Measurements from ENCODE around the gene KCNK16. TPM values are rescaled to one million over a fixed set of nuclear protein-coding genes. Genes with fewer than 3 reads are reported as not detected.
A peak's percentile ranks its signal among the peaks of the same experiment; 100 is the strongest.

KCNK16 gene
- total RNA-seq, 4 donors from 2014 or later, result not detected

- intact Hi-C loops (cut with DNase I; ENCODE audit: low total_unique reads), result no loop called here
- WGBS, 2 donors, result 79 to 87% methylated on average over 3 of the region's 3 CpGs
- no peak overlapping the region for H3K4me3 ChIP-seq (ENCODE audit: low read depth, poor library complexity, severe bottlenecking)
- DNase-seq (ENCODE audit: low spot score in 2 of 2), result peak in 1 of 2 donors; percentile 76
- TF ChIP-seq POLR2A (IDR thresholded peaks at IDR 0.05) (no peak), CTCF (IDR thresholded peaks at IDR 0.05) (no peak)
Measured at GRCh38 chr6:39274903-39275302, 47.6 kb downstream of the KCNK16 start.

GRCh38 chr6:39274471-39274870 lies 48.0 kb downstream of the KCNK16 start:
- no peak overlapping the region for H3K4me3 ChIP-seq (ENCODE audit: low read depth, poor library complexity, severe bottlenecking)
- no peak for TF ChIP-seq POLR2A (IDR thresholded peaks at IDR 0.05)
- no peak for DNase-seq (ENCODE audit: low spot score in 2 of 2)
- WGBS, 2 donors, result 66 to 70% methylated on average over 4 of the region's 4 CpGs
- intact Hi-C loops (cut with DNase I; ENCODE audit: low total_unique reads), result no loop called here

- TF ChIP-seq CTCF (IDR thresholded peaks at IDR 0.05), result no peak
- DNase-seq (ENCODE audit: low spot score in 2 of 2), result no peak
- intact Hi-C loops (cut with DNase I; ENCODE audit: low total_unique reads), result no loop called here
- no peak overlapping the region for H3K4me3 ChIP-seq (ENCODE audit: low read depth, poor library complexity, severe bottlenecking)
- WGBS, 2 donors, result 63 to 68% methylated on average over 6 of the region's 6 CpGs
Measured at GRCh38 chr6:39273406-39273821, 49.1 kb downstream of the KCNK16 start.

GRCh38 chr6:39269961-39270360 lies 52.5 kb downstream of the KCNK16 start:
- no peak overlapping the region for H3K4me3 ChIP-seq (ENCODE audit: low read depth, poor library complexity, severe bottlenecking)
- TF ChIP-seq POLR2A (IDR thresholded peaks at IDR 0.05), result no peak
- TF ChIP-seq CTCF (IDR thresholded peaks at IDR 0.05), result no peak
- intact Hi-C loops (cut with DNase I; ENCODE audit: low total_unique reads), result no loop called here
- no peak for DNase-seq (ENCODE audit: low spot score in 2 of 2)
- 84 to 85% methylated on average over 1 of the region's 1 CpG for WGBS, 2 donors

GRCh38 chr6:39268721-39269120 lies 53.8 kb downstream of the KCNK16 start:
- 71 to 74% methylated on average over 3 of the region's 3 CpGs for WGBS, 2 donors

GRCh38 chr6:39268171-39268570 lies 54.3 kb downstream of the KCNK16 start:
- intact Hi-C loops (cut with DNase I; ENCODE audit: low total_unique reads), result no loop called here
- 78 to 81% methylated on average over 7 of the region's 7 CpGs for WGBS, 2 donors
- no peak for DNase-seq (ENCODE audit: low spot score in 2 of 2)
- TF ChIP-seq CTCF (IDR thresholded peaks at IDR 0.05) (no peak), POLR2A (IDR thresholded peaks at IDR 0.05) (no peak)
- H3K4me3 ChIP-seq (ENCODE audit: low read depth, poor library complexity, severe bottlenecking), result no peak overlapping the region

More at GRCh38 chr6:39268721-39269120, 53.8 kb downstream of the KCNK16 start:
- no peak for DNase-seq (ENCODE audit: low spot score in 2 of 2)
- no peak overlapping the region for H3K4me3 ChIP-seq (ENCODE audit: low read depth, poor library complexity, severe bottlenecking)
- no peak for TF ChIP-seq POLR2A (IDR thresholded peaks at IDR 0.05)
- no peak for TF ChIP-seq CTCF (IDR thresholded peaks at IDR 0.05)
- intact Hi-C loops (cut with DNase I; ENCODE audit: low total_unique reads), result no loop called here

Data from lower leg skin (tissue), 4 donors.